NCI-H748 (cell line): ENCODE measurements around the gene DMRTC1.
"Not testable (repeated sequence)": the region's sequence is repeated elsewhere in the genome, so short reads cannot be mapped to it uniquely, and the experiment has no call there.

ENCODE experiments used
- DNase-seq: peaks from one replicate; lab custom pipeline; 2025; ENCODE audit not compliant: unreplicated experiment; lab: John Stamatoyannopoulos, UW

DMRTC1 gene

GRCh38 chrX:72943819-72944169, at the start of gene DMRTC1:
DMRTC1 (minus strand) TSS chrX:72943837; CDS start chrX:72875694, 68,143 bp downstream.
- DNase-seq, result not testable (repeated sequence)

DNA sequence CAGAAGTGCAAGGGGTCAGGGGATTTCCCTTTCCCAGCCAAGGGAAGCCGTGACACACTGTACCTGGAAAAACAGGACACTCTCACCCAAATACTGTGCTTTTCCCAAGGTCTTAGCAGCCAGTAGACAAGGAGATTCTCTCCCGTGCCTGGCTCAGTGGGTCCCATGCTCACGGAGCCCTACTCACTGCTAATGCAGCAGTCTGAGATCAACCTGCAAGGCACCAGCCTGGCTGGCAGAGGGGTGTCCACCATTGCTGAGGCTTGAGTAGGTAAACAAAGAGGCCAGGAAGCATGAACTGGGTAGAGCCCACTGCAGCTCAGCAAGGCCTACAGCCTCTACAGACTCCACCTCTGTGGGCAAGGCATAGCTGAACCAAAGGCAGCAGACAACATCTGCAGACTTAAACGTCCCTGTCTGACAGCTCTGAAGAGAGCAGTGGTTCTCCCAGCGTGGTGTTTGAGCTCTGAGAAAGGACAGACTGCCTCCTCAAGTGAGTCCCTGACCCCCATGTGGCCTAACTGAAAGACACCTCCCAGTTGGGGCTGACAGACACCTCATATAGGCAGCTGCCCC, 37.3 kb upstream of the DMRTC1 start:
- DNase-seq, result not testable (repeated sequence)

- not testable (repeated sequence) for DNase-seq
Observed at GRCh38 chrX:72974885-72975284, 31.2 kb upstream of the DMRTC1 start.

DNA sequence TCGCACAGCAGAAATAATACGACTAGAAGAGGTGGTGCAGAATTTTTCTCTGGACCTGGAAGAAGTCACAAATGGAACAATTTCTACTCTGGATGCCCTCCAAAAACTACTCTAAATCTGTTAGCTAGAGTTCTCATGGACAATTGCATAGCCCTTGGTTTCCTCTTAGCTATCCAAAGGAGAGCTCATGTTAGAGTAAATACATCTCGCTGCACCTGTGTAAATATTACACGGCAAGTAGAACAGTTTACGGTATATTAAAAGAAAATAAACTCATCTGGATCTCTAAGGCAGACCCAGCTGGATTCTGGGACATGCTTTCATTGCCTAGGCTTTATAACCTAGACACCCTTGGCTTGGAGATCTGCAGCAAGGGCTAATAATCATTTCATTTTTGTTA, 28.2 kb upstream of the DMRTC1 start:
- DNase-seq, result not testable (repeated sequence)

DNA sequence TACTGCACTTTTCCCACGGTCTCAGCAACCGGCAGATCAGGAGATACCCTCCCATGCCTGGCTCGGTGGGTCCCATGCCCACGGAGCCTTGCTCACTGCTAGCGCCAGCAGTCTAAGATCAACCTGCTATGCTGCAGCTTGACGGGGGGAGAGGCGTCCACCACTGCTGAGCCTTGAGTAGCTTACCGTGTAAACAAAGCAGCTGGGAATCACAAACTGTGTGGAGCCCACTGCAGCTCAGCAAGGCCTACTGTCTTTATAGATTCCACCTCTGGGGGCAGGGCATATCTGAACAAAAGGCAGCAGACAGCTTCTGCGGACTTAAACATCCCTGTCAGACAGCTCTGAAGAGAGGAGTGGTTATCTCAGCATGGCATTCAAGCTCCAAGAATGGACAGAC, 16.3 kb upstream of the DMRTC1 start:
- not testable (repeated sequence) for DNase-seq

DNA sequence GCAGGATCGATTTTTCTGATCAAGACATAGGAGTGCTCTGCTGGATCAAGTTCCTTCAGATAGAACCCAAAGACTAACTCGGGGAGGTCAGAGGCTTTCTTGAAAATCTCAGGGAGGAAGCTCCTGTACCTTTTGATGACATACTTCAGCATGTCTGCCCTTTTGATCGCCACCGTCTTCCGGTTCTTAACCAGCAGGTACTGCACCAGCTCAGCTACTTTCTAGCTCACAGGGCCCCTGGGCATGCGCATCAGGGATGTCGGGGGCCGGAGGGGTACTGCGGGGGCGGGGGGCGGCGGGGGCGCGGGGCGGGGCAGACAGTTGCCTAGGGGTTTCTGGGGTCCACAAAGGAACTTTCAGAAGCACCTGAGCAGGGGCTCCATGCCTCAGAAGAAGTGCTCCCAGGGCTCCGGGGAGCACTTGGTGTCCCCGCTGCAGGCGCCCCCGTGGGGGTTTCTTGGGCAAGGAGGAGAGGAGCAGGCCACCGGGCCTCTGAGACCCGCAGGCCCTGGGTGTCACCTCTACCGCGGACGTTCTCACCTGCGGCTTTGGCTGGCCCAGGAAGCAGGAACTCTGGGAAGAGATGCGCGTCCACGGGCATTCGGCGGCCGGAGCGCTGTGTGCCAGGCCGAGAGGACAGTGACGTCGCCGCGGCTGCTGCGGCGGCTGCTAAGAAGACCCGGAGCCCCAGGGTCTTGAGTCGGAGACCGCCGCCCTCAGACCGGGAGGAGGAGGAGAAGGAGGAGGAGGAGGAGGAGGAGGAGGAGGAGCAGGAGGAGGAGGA, 410 bp downstream of the DMRTC1 start:
- DNase-seq, result not testable (repeated sequence)

DNA sequence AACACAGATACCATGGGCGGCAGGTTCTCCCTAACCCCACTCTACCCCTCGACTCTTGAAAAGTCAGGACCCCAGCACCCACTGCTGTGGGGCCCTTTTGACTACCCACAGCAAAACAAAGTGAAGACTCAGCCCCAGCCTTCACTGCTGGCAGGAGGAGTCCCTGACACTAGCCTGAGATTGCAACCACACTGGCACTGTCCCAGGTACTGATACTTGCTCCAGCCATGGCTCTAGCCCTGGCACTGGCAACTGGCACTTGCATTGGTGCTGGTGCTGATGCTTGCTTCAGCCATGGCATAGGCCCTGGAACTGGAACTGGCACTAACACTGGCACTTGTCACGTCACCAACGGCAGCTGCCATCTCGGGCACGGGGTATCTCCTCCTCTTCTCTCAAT, 1.4 kb downstream of the DMRTC1 start:
- not testable (repeated sequence) for DNase-seq

GRCh38 chrX:72937906-72938305, 5.7 kb downstream of the DMRTC1 start, which contains the start of gene FAM236A:
FAM236A (plus strand) TSS chrX:72938206; CDS start chrX:72938263, 57 bp downstream.
- DNase-seq, result not testable (repeated sequence)

GRCh38 chrX:72936882-72937455, 6.7 kb downstream of the DMRTC1 start:
- DNase-seq, result not testable (repeated sequence)

GRCh38 chrX:72936455-72936854, 7.2 kb downstream of the DMRTC1 start:
- DNase-seq, result not testable (repeated sequence)

DNA sequence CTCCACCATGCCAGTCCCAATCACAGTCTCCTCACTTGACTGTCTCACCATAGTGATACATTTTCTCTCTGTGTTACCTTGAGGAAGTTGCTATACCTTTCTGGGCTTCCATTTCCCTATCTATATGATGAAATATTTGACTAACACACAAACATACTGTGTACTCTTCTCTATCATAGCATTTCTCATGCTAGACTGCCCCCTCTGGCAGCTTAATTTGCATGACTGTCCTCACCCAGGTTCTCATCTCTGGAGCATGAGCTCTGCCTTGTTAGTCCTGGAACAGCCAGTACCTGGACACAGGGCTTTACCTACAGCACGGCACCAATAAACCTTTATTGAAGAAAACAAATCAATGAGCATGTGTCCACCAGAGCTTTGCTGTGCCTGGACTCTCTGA, 11.4 kb downstream of the DMRTC1 start:
- not testable (repeated sequence) for DNase-seq

- DNase-seq, result not testable (repeated sequence)
Observed at GRCh38 chrX:72916096-72916495, 27.5 kb downstream of the DMRTC1 start.

DNA sequence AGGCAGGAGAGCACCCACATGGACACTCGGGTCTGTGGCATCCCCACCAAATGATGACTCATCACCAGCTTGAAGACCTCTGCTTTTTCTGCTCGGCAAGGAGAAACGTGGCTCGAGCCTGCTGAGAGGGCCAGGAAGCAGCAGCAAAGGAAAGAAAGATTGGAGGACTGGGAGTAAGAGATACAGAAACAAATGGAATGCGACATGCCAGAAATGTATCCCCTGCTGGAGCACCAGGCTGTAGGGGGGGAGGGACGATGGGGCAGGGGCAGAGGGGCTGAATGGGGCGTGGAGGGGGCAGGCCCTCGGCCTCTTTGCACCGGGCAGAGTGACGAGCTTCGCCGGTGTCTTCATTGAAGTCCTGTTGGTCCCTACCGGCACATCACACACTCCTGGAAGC, 31.3 kb downstream of the DMRTC1 start, which contains the start of gene FAM236C:
Gene FAM236C, plus strand, starts transcription at position 301 of the 400 bp plus-strand sequence. CDS start 100 bp downstream, outside the sequence.
- not testable (repeated sequence) for DNase-seq

GRCh38 chrX:72889740-72890139, 53.9 kb downstream of the DMRTC1 start:
- DNase-seq, result not testable (repeated sequence)

- not testable (repeated sequence) for DNase-seq
Observed at GRCh38 chrX:72882898-72883297, 60.7 kb downstream of the DMRTC1 start.

GRCh38 chrX:72837532-72837931, 106.1 kb downstream of the DMRTC1 start:
- DNase-seq, result not testable (repeated sequence)

- not testable (repeated sequence) for DNase-seq
Observed at GRCh38 chrX:72830701-72831100, 112.9 kb downstream of the DMRTC1 start.
